HepG2 (cell line): ENCODE data around the gene STKLD1. TPM values are rescaled to one million over a fixed set of nuclear protein-coding genes. Genes with fewer than 3 reads are reported as not detected.

Experiments
- HOXA9 ChIP-seq: sonication (generic); formaldehyde crosslinking; IDR thresholded peaks from 2 replicates; pipeline ENCODE4 v1.8.1; 2022; ENCODE audit warnings: missing genetic modification reagents, mild to moderate bottlenecking, moderate library complexity, borderline replicate concordance
- SCMH1 ChIP-seq: sonication (generic); formaldehyde crosslinking; IDR thresholded peaks from 2 replicates; pipeline ENCODE4 v1.9.0; 2021; ENCODE audit warnings: missing genetic modification reagents, mild to moderate bottlenecking, borderline replicate concordance
- ZBTB8A ChIP-seq: sonication (generic); formaldehyde crosslinking; IDR thresholded peaks from 2 replicates; pipeline ENCODE4 v1.4.0; 2020; ENCODE audit warnings: mild to moderate bottlenecking, low read depth, missing genetic modification reagents, borderline replicate concordance
- ZNF607 ChIP-seq: sonication (generic); formaldehyde crosslinking; IDR thresholded peaks from 2 replicates; pipeline ENCODE4 v1.5.1; 2020; ENCODE audit warnings: missing genetic modification reagents, mild to moderate bottlenecking, borderline replicate concordance
- ZNF782 ChIP-seq: sonication (generic); formaldehyde crosslinking; IDR thresholded peaks from 2 replicates; pipeline ENCODE4 v1.4.0; 2020; ENCODE audit warnings: missing genetic modification reagents, mild to moderate bottlenecking, borderline replicate concordance
- polyA plus RNA-seq, 8 experiments: library from polyadenylated mRNA; depleted of rRNA in 3 of 8; stranded (reverse) in 7 of 8; unstranded in 1 of 8; fragments of >200 nt; fragmentation: Illumina TruSeq in 4 of 8; extraction: Trizol in 4 of 8; gene quantifications; 2 replicates each; pipeline versions ENCODE4 v1.2.1 to v1.2.3, GENCODE V29; 2011 to 2016; ENCODE audit warnings: low read depth in 4 of 8, missing spikeins in 1 of 8, mixed read lengths in 1 of 8; ENCODE audit not compliant: insufficient read depth in 1 of 8
- total RNA-seq, 5 experiments: library from RNA; depleted of rRNA; stranded (reverse); fragments of >200 nt; fragmentation: Illumina TruSeq; extraction: Trizol; gene quantifications; 2 replicates each; pipeline ENCODE4 v1.2.3, GENCODE V29; 2016; ENCODE audit warnings: low read depth in 1 of 5
- TF ChIP-seq, protein P1 (sequence below): sonication (generic); formaldehyde crosslinking; IDR thresholded peaks from 2 replicates; pipeline ENCODE4 v1.8.0; 2022; ENCODE audit warnings: missing genetic modification reagents, mild to moderate bottlenecking, moderate library complexity, borderline replicate concordance
- TF ChIP-seq, protein P2 (sequence below): sonication (generic); formaldehyde crosslinking; IDR thresholded peaks from 2 replicates; pipeline ENCODE4 v1.9.0; 2021; ENCODE audit warnings: missing genetic modification reagents, borderline replicate concordance
- TF ChIP-seq, protein P3 (sequence below): sonication (generic); formaldehyde crosslinking; IDR thresholded peaks from 2 replicates; pipeline ENCODE4 v1.4.0; 2020; ENCODE audit warnings: missing genetic modification reagents
- TF ChIP-seq, protein P4 (sequence below): sonication (generic); formaldehyde crosslinking; IDR thresholded peaks from 2 replicates; pipeline ENCODE4 v1.4.0; 2020; ENCODE audit warnings: mild to moderate bottlenecking, missing genetic modification reagents

STKLD1 gene
- total and polyA plus RNA-seq, 2 of the 13 experiments (the other 11 are each of a cell fraction or from before 2014, with no cell fraction given): 1.5 to 2.2 TPM

DNA sequence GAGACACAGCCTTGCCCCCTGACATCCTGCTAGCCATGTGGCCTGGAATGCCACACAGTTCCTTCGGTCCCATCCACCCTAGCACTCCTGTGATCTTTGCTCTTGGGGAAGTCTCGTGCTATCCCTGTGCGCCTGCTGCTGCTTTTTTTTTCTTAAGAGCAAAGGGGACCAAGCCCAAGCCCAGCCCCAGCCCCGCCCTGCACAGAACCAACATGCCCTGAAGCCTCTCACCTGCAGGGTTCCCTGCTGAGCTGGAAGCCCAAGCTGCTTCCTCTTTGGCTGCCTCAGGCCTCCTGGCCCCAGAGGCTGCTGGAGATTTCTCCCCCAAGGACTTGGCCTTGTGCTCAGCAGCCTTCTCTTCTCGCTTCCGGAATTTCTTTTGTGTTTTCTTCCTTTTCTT is 42.0 kb upstream of the STKLD1 start (continued):
- TF ChIP-seq, protein P1, sequence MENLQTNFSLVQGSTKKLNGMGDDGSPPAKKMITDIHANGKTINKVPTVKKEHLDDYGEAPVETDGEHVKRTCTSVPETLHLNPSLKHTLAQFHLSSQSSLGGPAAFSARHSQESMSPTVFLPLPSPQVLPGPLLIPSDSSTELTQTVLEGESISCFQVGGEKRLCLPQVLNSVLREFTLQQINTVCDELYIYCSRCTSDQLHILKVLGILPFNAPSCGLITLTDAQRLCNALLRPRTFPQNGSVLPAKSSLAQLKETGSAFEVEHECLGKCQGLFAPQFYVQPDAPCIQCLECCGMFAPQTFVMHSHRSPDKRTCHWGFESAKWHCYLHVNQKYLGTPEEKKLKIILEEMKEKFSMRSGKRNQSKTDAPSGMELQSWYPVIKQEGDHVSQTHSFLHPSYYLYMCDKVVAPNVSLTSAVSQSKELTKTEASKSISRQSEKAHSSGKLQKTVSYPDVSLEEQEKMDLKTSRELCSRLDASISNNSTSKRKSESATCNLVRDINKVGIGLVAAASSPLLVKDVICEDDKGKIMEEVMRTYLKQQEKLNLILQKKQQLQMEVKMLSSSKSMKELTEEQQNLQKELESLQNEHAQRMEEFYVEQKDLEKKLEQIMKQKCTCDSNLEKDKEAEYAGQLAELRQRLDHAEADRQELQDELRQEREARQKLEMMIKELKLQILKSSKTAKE (CRISPR knock-in tag): no peak
- TF ChIP-seq SCMH1 (CRISPR knock-in tag) (no peak), ZNF782 (CRISPR knock-in tag) (no peak), ZNF607 (no peak), ZBTB8A (no peak), HOXA9 (CRISPR knock-in tag) (no peak)
- TF ChIP-seq, protein P2, sequence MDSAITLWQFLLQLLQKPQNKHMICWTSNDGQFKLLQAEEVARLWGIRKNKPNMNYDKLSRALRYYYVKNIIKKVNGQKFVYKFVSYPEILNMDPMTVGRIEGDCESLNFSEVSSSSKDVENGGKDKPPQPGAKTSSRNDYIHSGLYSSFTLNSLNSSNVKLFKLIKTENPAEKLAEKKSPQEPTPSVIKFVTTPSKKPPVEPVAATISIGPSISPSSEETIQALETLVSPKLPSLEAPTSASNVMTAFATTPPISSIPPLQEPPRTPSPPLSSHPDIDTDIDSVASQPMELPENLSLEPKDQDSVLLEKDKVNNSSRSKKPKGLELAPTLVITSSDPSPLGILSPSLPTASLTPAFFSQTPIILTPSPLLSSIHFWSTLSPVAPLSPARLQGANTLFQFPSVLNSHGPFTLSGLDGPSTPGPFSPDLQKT: no peak
- TF ChIP-seq, protein P3, sequence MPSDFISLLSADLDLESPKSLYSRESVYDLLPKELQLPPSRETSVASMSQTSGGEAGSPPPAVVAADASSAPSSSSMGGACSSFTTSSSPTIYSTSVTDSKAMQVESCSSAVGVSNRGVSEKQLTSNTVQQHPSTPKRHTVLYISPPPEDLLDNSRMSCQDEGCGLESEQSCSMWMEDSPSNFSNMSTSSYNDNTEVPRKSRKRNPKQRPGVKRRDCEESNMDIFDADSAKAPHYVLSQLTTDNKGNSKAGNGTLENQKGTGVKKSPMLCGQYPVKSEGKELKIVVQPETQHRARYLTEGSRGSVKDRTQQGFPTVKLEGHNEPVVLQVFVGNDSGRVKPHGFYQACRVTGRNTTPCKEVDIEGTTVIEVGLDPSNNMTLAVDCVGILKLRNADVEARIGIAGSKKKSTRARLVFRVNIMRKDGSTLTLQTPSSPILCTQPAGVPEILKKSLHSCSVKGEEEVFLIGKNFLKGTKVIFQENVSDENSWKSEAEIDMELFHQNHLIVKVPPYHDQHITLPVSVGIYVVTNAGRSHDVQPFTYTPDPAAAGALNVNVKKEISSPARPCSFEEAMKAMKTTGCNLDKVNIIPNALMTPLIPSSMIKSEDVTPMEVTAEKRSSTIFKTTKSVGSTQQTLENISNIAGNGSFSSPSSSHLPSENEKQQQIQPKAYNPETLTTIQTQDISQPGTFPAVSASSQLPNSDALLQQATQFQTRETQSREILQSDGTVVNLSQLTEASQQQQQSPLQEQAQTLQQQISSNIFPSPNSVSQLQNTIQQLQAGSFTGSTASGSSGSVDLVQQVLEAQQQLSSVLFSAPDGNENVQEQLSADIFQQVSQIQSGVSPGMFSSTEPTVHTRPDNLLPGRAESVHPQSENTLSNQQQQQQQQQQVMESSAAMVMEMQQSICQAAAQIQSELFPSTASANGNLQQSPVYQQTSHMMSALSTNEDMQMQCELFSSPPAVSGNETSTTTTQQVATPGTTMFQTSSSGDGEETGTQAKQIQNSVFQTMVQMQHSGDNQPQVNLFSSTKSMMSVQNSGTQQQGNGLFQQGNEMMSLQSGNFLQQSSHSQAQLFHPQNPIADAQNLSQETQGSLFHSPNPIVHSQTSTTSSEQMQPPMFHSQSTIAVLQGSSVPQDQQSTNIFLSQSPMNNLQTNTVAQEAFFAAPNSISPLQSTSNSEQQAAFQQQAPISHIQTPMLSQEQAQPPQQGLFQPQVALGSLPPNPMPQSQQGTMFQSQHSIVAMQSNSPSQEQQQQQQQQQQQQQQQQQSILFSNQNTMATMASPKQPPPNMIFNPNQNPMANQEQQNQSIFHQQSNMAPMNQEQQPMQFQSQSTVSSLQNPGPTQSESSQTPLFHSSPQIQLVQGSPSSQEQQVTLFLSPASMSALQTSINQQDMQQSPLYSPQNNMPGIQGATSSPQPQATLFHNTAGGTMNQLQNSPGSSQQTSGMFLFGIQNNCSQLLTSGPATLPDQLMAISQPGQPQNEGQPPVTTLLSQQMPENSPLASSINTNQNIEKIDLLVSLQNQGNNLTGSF (CRISPR knock-in tag): no peak
- TF ChIP-seq, protein P4, sequence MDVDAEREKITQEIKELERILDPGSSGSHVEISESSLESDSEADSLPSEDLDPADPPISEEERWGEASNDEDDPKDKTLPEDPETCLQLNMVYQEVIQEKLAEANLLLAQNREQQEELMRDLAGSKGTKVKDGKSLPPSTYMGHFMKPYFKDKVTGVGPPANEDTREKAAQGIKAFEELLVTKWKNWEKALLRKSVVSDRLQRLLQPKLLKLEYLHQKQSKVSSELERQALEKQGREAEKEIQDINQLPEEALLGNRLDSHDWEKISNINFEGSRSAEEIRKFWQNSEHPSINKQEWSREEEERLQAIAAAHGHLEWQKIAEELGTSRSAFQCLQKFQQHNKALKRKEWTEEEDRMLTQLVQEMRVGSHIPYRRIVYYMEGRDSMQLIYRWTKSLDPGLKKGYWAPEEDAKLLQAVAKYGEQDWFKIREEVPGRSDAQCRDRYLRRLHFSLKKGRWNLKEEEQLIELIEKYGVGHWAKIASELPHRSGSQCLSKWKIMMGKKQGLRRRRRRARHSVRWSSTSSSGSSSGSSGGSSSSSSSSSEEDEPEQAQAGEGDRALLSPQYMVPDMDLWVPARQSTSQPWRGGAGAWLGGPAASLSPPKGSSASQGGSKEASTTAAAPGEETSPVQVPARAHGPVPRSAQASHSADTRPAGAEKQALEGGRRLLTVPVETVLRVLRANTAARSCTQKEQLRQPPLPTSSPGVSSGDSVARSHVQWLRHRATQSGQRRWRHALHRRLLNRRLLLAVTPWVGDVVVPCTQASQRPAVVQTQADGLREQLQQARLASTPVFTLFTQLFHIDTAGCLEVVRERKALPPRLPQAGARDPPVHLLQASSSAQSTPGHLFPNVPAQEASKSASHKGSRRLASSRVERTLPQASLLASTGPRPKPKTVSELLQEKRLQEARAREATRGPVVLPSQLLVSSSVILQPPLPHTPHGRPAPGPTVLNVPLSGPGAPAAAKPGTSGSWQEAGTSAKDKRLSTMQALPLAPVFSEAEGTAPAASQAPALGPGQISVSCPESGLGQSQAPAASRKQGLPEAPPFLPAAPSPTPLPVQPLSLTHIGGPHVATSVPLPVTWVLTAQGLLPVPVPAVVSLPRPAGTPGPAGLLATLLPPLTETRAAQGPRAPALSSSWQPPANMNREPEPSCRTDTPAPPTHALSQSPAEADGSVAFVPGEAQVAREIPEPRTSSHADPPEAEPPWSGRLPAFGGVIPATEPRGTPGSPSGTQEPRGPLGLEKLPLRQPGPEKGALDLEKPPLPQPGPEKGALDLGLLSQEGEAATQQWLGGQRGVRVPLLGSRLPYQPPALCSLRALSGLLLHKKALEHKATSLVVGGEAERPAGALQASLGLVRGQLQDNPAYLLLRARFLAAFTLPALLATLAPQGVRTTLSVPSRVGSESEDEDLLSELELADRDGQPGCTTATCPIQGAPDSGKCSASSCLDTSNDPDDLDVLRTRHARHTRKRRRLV (CRISPR knock-in tag): no peak
